Activated naive CD4-positive, alpha-beta T cell treated with anti-CD3 and anti-CD28 coated beads, Interleukin-2, amount 50 U/mL, for 24 hours (primary cell): ENCODE results near the gene PIK3C2B.
A peak's percentile ranks its signal among the peaks of the same experiment; 100 is the strongest.

ENCODE experiments used
- H3K27ac Mint-ChIP-seq: one replicate; pipeline ENCODE4 v1.8.0; 2021; ENCODE audit warnings: mild to moderate bottlenecking, mixed read lengths
- H3K27me3 Mint-ChIP-seq: one replicate; pipeline ENCODE4 v1.8.0; 2021; ENCODE audit warnings: mixed read lengths
- H3K36me3 Mint-ChIP-seq: one replicate; pipeline ENCODE4 v1.8.0; 2021; ENCODE audit warnings: mixed read lengths
- H3K4me1 Mint-ChIP-seq: one replicate; pipeline ENCODE4 v1.8.0; 2021; ENCODE audit warnings: mixed read lengths
- H3K4me3 Mint-ChIP-seq: one replicate; pipeline ENCODE4 v1.8.0; 2021; ENCODE audit warnings: mild to moderate bottlenecking, mixed read lengths
- H3K9me3 Mint-ChIP-seq: one replicate; pipeline ENCODE4 v1.8.0; 2021; ENCODE audit warnings: mixed read lengths

Gene PIK3C2B

DNA sequence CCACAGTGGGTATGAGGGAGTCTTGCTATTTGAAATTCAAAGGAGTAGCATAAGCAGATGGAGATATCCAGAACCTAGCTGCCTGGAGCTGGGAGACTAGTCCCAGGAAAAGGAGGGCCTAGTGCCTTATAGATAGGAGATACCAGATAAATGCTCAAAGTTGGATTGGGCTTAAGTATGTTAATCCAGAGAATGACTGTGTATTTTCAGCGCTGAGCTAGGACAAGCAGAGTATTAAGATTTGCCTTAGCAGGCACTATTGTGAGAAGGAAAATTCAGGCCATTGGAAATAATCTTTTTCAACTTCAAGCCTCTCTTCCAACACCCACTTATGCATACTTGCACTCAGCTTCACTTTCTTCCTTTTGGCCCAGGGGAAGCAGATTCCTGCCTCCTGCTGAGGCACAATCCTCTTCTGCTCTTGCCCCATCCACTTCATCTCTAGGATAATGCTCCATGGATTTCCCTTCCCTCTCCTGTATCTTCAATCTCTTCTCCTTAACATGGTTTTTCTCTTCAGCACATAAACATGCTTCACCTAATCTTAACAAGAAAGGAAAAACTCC, 21.1 kb downstream of the PIK3C2B start:
- peaks cover 36% of the 10 kb centered on the region for H3K4me1 Mint-ChIP-seq

GRCh38 chr1:204472660-204473059, 21.9 kb downstream of the PIK3C2B start:
- Mint-ChIP-seq H3K36me3 (peaks cover 17% of the 10 kb centered on the region), H3K4me3 (no peak overlapping the region), H3K27me3 (no peaks in the 10 kb centered on the region), H3K27ac (no peak overlapping the region), H3K4me1 (peaks cover 32% of the 10 kb centered on the region), H3K9me3 (no peaks in the 10 kb centered on the region)

More for the DNA sequence above, 21.1 kb downstream of the PIK3C2B start:
- no peak overlapping the region for H3K27ac Mint-ChIP-seq
- H3K4me3 Mint-ChIP-seq = no peak overlapping the region
- H3K9me3 Mint-ChIP-seq = no peaks in the 10 kb centered on the region
- no peaks in the 10 kb centered on the region for H3K27me3 Mint-ChIP-seq
- H3K36me3 Mint-ChIP-seq = peaks cover 14% of the 10 kb centered on the region

DNA sequence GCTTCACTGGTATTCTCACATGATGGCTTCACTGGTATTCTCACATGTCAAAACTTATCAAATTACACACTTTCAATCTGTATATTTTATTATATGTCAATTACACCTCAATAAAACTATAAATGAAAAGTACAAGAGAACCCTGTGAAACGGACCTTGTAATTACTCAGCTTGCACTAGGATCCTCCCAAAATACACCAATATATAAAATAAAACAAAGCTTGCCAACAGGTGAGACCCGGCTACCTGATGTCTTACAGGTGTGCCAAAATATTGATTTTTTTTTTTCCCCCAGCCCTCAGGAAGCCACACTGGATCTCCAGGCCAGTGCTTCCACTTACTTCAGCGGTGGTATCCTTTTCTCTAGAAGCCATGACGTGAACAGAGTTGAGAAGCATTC, 22.9 kb downstream of the PIK3C2B start:
- H3K9me3 Mint-ChIP-seq = no peaks in the 10 kb centered on the region
- H3K27ac Mint-ChIP-seq = no peak overlapping the region
- H3K36me3 Mint-ChIP-seq = peaks cover 17% of the 10 kb centered on the region
- no peaks in the 10 kb centered on the region for H3K27me3 Mint-ChIP-seq
- peaks cover 22% of the 10 kb centered on the region for H3K4me1 Mint-ChIP-seq
- H3K4me3 Mint-ChIP-seq = no peak overlapping the region

DNA sequence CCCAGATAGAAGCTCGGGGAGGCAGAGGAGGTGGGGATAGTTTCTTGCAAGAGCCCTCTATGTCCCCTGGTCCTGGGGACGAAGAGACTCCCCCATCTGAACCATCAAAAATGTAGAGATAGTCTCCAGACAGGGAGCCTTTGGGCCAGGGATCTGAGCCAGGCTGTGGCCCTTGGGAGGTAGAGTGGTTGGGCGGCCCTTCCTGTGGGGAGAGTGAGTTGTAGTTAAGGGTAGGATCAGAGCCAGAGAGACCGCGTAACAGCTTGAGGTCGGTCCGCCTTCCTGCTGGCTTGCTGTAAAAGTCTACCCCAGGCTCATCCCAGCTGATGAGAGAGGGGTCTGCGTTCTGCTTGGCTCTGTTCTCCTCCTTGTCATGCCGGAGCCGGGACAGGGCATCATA, 25.3 kb downstream of the PIK3C2B start:
- H3K9me3 Mint-ChIP-seq = no peaks in the 10 kb centered on the region
- H3K4me3 Mint-ChIP-seq = no peak overlapping the region
- H3K27me3 Mint-ChIP-seq = no peaks in the 10 kb centered on the region
- peaks cover 13% of the 10 kb centered on the region for H3K4me1 Mint-ChIP-seq
- peaks cover 20% of the 10 kb centered on the region for H3K36me3 Mint-ChIP-seq
- H3K27ac Mint-ChIP-seq = no peak overlapping the region

GRCh38 chr1:204468766-204469302, 25.8 kb downstream of the PIK3C2B start:
- Mint-ChIP-seq H3K4me1 (peaks cover 16% of the 10 kb centered on the region), H3K9me3 (no peaks in the 10 kb centered on the region), H3K4me3 (no peak overlapping the region), H3K27ac (no peak overlapping the region), H3K36me3 (peaks cover 20% of the 10 kb centered on the region), H3K27me3 (no peaks in the 10 kb centered on the region)

DNA sequence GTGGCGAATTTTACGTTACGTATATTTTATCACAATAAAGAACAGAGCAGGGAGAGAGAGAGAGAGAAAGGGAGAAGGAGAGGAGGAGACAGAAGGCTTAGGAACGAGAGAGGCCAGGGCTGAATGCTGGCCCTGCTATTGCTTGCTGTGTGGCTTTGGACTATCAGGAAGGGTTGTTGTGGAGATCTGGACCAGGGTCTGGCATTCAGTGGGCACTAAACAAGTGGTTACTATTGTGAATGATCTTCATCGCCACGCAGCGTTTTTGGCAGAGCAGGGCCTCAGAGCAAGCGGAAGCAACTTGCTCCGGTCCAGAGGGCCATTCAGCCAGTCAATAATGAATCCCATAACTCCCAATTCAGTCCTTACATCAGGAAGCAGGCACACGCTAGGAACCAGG, 26.4 kb downstream of the PIK3C2B start:
- H3K4me1 Mint-ChIP-seq = peaks cover 23% of the 10 kb centered on the region
- no peaks in the 10 kb centered on the region for H3K27me3 Mint-ChIP-seq
- H3K9me3 Mint-ChIP-seq = no peaks in the 10 kb centered on the region
- no peak overlapping the region for H3K27ac Mint-ChIP-seq
- H3K4me3 Mint-ChIP-seq = no peak overlapping the region
- peaks cover 20% of the 10 kb centered on the region for H3K36me3 Mint-ChIP-seq

DNA sequence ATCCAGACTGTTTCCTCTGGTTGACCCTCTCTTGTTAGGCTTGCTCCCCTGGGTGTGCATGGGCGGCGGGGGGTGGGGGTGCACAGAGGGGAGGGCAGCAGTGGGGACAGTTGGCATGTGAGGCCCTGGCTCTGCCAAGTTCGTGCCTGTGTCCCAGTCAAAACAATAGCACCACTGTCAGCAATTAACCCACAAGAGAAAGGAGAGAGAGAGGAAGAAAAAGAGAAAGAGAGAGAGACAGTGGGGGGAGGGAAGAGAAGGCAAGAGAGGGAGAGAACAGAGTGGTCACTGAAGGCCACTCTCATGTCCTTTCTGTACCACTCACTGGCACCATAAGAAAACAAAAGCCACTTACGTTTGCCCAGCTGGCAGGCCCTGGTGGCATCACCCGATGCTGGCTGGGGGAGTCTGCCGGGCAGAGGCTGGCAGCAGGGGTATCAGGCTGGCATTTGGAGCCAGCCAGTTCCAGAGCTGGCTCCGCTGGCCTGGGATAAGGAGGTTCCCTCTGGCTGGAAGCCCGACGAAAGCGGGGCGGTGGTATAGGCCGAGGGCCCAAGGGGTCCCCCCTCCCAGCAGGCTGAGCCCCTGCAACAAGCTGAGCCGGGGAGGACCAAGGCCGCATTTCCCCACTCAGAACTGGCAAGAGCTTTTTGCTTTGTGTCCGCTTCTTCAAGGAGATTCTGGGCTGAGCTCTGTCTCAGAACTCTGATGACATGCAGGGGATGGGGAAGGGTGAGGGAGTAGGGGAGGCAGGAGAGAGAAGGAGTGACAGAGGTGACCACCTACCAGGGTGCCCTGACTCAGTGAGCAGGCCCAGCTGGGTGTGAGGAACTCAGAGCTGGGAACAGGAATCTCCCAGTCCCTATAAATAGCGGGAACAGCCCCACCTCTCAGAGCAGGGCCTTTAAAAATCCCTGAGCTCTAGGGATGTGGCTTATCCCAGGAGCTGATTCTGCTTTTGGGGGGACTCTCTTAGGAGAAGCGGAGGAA, 27.9 kb downstream of the PIK3C2B start:
- no peak overlapping the region for H3K27ac Mint-ChIP-seq
- H3K4me3 Mint-ChIP-seq = no peak overlapping the region
- no peaks in the 10 kb centered on the region for H3K9me3 Mint-ChIP-seq
- peaks cover 37% of the 10 kb centered on the region for H3K4me1 Mint-ChIP-seq
- H3K36me3 Mint-ChIP-seq = peaks cover 18% of the 10 kb centered on the region
- no peaks in the 10 kb centered on the region for H3K27me3 Mint-ChIP-seq

DNA sequence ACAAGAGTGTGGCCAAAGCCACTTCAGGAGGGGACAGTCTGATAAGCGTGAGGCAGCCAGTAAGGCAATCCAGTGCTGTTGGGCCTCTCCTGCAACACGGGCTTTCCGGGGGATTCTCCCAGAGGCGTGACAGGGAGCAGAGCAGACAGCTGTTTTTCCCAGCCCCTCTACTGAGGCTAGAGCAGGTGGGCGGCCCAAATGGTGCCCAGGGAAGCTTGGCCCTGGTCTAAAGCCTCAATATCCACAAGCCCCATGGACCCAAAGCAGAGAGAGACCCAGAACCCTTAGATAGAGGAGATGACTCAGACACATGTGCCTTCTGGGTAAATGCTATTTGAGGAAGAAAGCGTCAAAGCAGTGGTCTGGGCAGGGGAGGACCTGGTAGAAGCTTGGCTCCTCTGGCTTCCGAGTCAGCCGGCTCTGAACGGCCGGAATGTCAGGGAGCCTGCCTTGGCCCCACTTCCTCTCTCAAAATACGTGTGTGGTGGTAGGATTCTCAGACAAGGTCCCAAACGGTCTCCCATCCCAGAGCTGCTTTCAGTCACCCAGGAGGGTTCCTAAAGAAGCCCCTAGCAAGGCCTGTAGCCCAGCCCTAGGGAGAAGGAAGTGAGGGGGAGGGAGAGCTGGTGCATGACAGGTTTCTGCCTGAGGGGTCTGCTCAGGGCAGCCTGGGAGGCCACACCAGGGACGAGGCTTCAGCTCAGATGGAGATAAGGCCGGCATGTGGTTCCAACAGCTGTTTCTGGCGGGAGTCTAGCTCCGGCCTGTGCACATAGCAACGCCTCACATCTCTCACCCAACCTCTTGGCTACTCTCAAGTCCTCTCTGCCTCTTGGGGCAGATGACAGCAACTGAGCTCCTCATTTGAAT, 28.8 kb downstream of the PIK3C2B start:
- H3K27me3 Mint-ChIP-seq = no peaks in the 10 kb centered on the region
- no peak overlapping the region for H3K4me3 Mint-ChIP-seq
- H3K27ac Mint-ChIP-seq = peak overlapping the region; percentile 59
- H3K36me3 Mint-ChIP-seq = peaks cover 18% of the 10 kb centered on the region
- H3K9me3 Mint-ChIP-seq = no peaks in the 10 kb centered on the region
- peaks cover 45% of the 10 kb centered on the region for H3K4me1 Mint-ChIP-seq

- Mint-ChIP-seq H3K27me3 (no peaks in the 10 kb centered on the region), H3K36me3 (peaks cover 17% of the 10 kb centered on the region), H3K4me3 (no peak overlapping the region), H3K4me1 (peaks cover 50% of the 10 kb centered on the region), H3K27ac (no peak overlapping the region), H3K9me3 (no peaks in the 10 kb centered on the region)
These were observed 29.9 kb downstream of the PIK3C2B start for GRCh38 chr1:204464701-204465100.

GRCh38 chr1:204464187-204464631, 30.4 kb downstream of the PIK3C2B start:
- H3K27me3 Mint-ChIP-seq = no peaks in the 10 kb centered on the region
- H3K4me3 Mint-ChIP-seq = no peak overlapping the region
- peaks cover 50% of the 10 kb centered on the region for H3K4me1 Mint-ChIP-seq
- H3K27ac Mint-ChIP-seq = peak overlapping the region; percentile 73
- H3K9me3 Mint-ChIP-seq = no peaks in the 10 kb centered on the region
- peaks cover 14% of the 10 kb centered on the region for H3K36me3 Mint-ChIP-seq

- H3K4me1 Mint-ChIP-seq = peaks cover 50% of the 10 kb centered on the region
- H3K4me3 Mint-ChIP-seq = no peak overlapping the region
- H3K36me3 Mint-ChIP-seq = peaks cover 10% of the 10 kb centered on the region
- no peaks in the 10 kb centered on the region for H3K27me3 Mint-ChIP-seq
- H3K9me3 Mint-ChIP-seq = no peaks in the 10 kb centered on the region
- H3K27ac Mint-ChIP-seq = peak overlapping the region; percentile 13
These were observed 31.2 kb downstream of the PIK3C2B start for GRCh38 chr1:204463125-204464060.

DNA sequence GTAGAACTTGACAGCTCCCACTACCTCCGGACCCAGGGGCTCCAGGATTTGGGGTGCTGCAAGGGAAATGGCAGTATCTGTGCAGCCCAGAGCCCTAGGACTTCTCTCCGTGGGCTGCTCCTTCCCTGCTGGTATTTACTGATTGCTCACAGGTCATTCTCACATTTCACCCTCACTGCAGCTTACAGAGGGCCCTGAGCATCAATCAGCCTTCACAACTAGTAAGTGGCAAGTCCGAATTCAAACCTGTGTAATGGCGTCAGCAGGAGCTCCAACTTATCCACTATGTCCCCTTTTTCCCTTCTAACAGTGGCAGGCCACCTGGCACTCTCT, 32.4 kb downstream of the PIK3C2B start:
- Mint-ChIP-seq H3K36me3 (peaks cover 11% of the 10 kb centered on the region), H3K27ac (no peak overlapping the region), H3K9me3 (no peaks in the 10 kb centered on the region), H3K4me1 (peaks cover 50% of the 10 kb centered on the region), H3K4me3 (peak overlapping the region; percentile 49), H3K27me3 (no peaks in the 10 kb centered on the region)

- Mint-ChIP-seq H3K9me3 (no peaks in the 10 kb centered on the region), H3K36me3 (peaks cover 11% of the 10 kb centered on the region), H3K4me1 (peaks cover 50% of the 10 kb centered on the region), H3K27ac (peak overlapping the region; percentile 90), H3K4me3 (peak overlapping the region; percentile 49), H3K27me3 (no peaks in the 10 kb centered on the region)
These were observed 33.0 kb downstream of the PIK3C2B start for GRCh38 chr1:204461331-204462228.

- Mint-ChIP-seq H3K4me1 (peaks cover 49% of the 10 kb centered on the region), H3K4me3 (no peak overlapping the region), H3K27ac (peak overlapping the region; percentile 25), H3K27me3 (no peaks in the 10 kb centered on the region), H3K36me3 (peaks cover 11% of the 10 kb centered on the region), H3K9me3 (no peaks in the 10 kb centered on the region)
These were observed 34.3 kb downstream of the PIK3C2B start for GRCh38 chr1:204460346-204460745.
